Measurements from ENCODE around the gene STK32B. TPM values are rescaled to one million over a fixed set of nuclear protein-coding genes. Genes with fewer than 3 reads are reported as not detected.

Gene STK32B
- total and polyA plus RNA-seq, 2 of the 4 experiments (the other 2 are of a cell fraction): 5.5 to 6.3 TPM

DNA sequence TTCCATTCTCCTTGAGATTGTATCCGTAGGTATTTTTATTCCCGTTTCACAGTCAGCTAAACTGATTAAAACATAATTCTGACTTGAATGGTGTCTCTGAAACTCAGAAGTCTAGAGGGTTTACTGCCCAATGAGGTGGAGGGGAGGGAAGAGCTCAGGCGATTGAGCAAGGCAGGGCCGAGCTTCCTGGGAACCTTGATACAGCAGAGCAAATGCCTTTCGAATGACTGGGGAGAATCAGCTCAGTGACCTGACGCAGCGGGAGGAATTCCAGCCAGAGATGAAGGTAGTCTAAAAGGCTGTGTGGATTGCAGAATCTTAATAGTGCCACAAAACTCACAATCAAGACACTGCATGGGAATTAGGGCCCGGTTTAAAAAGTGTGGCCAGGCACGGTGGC, 423.5 kb downstream of the STK32B start:
- ATAC-seq (ENCODE audit: low read depth) (peak; percentile 44; the same call in 1 of the 2 replicates), DNase-seq (peak; percentile 77)
- Histone ChIP-seq H3K9ac (ENCODE audit: low read depth, low read length) (no peak overlapping the region), H2BK15ac (ENCODE audit: low read depth, low read length) (no peak overlapping the region), H3K14ac (replicated peaks; ENCODE audit: low read depth, low read length) (no peak overlapping the region), H2BK20ac (ENCODE audit: low read depth, low read length) (no peak overlapping the region), H3K79me1 (ENCODE audit: low read depth in 1 of 2, low read length in 2 of 2) (no peaks in the 10 kb centered on the region), H3K4me2 (ENCODE audit: low read depth, low read length) (no peak overlapping the region), H3K4me3 (ENCODE audit: insufficient read depth, low read depth, low read length) (no peak overlapping the region), H3K23ac (ENCODE audit: low read depth, low read length) (no peak overlapping the region), H2BK120ac (ENCODE audit: low read depth, low read length) (no peak overlapping the region), H4K20me1 (ENCODE audit: insufficient read depth, low read length) (no peaks in the 10 kb centered on the region), H3K9me3 (ENCODE audit: control insufficient read depth, insufficient read depth, low read length) (no peaks in the 10 kb centered on the region), H2AFZ (replicated peaks; ENCODE audit: low read length, poor library complexity) (no peak overlapping the region), H3K36me3 (ENCODE audit: control insufficient read depth, insufficient read depth, low read length) (no peaks in the 10 kb centered on the region; the same call in 1 of the 2 replicates), H4K91ac (ENCODE audit: insufficient read depth, low read depth, low read length) (no peak overlapping the region), H3K27ac (ENCODE audit: insufficient read depth, low read length) (no peak overlapping the region), H3K9me1 (ENCODE audit: insufficient read depth, low read length) (no peaks in the 10 kb centered on the region; the same call in 1 of the 2 replicates), H2BK5ac (ENCODE audit: low read depth, low read length, poor library complexity, severe bottlenecking) (no peak overlapping the region), H3K18ac (ENCODE audit: low read depth, low read length) (no peak overlapping the region), H3K4ac (ENCODE audit: low read depth, low read length) (no peak overlapping the region), H4K5ac (ENCODE audit: low read depth, low read length) (no peak overlapping the region), H3K4me1 (ENCODE audit: control insufficient read depth, insufficient read depth, low read length) (peaks cover 7% of the 10 kb centered on the region; the same call in 1 of the 2 replicates), H2AK9ac (replicated peaks; ENCODE audit: low read depth, low read length, poor library complexity) (no peak overlapping the region), H2AK5ac (ENCODE audit: low read depth, low read length) (no peak overlapping the region), H3K56ac (ENCODE audit: extremely low read depth, insufficient read depth, low read length) (no peak overlapping the region), H4K8ac (ENCODE audit: low read depth in 2 of 2, low read length in 2 of 2) (no peak overlapping the region), H3K27me3 (ENCODE audit: control insufficient read depth, insufficient read depth, low read length) (no peaks in the 10 kb centered on the region)
- ChIA-PET CTCF (interaction anchor here (0.6 kb wide), 1 partner anchor 234 kb away, joined by 3 read pairs; the partner anchor contains the start of gene EVC2), POLR2A (ENCODE audit: unreplicated experiment) (no interaction called here)
- intact Hi-C loops (cut with micrococcal nuclease): no loop called here
- TF ChIP-seq NFE2L2 (IDR thresholded peaks at IDR 0.05; ENCODE audit: low read depth, low read length): no peak
- no peak for TF ChIP-seq RCOR1 (IDR thresholded peaks at IDR 0.05; ENCODE audit: insufficient replicate concordance, low read length)
- TF ChIP-seq CEBPB (IDR thresholded peaks at IDR 0.05; ENCODE audit: low read depth, low read length): peak; percentile 64; the same call in 1 of the 2 replicates
- BruUV-seq (replicated peaks): no TSS peak
- in situ Hi-C loops (cut with MboI; ENCODE audit: low sequenced_read_pairs): no loop called here
- dilution Hi-C loops (cut with HindIII; ENCODE audit: low sequenced_read_pairs, unreplicated experiment): no loop called here
- 80% methylated on average over 1 of the region's 9 CpGs; no CpG with 5 or more reads in 1 of the 2 experiments for WGBS, 2 experiments (ENCODE audit: extremely low coverage in 2 of 2, insufficient read length in 1 of 2)
